DMS79 treated with DMSO at 0.1 percent for 48 hours (cell line): Measurements from ENCODE around the gene JAGN1.
"Not testable (repeated sequence)": the region's sequence is repeated elsewhere in the genome, so short reads cannot be mapped to it uniquely, and the experiment has no call there.

Source experiments
- DNase-seq: peaks from one replicate; lab custom pipeline; 2025; lab: John Stamatoyannopoulos, UW

Gene JAGN1

GRCh38 chr3:9890249-9891071 is at the start of gene JAGN1:
TSS of gene JAGN1 (plus strand) at chr3:9890610. CDS start at chr3:9890723, 113 bp downstream.
- DNase-seq, result peak; percentile 46

DNA sequence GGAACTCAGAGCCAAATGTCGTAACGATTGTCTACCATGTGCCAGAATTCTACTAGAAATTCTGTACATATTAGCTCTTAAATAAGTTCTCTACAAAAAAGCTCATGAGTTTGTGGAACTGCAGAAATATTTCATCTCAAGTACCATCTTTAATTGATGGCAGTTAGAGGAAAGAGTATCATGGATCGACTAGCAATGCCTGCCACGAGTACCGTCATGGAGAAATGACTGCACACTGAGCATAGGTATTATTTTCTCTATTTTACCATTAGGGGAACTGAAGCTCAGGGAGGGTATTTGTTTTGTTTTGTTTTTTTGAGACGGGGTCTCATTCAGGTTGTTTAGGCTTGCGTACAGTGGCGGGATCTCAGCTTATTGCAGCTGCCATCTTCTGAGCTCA is 49.4 kb upstream of the JAGN1 start:
- DNase-seq, result no peak

- DNase-seq, result peak; percentile 67
Observed at GRCh38 chr3:9843715-9844438, 46.5 kb upstream of the JAGN1 start, which contains the start of gene RPUSD3. TSS of gene RPUSD3 (minus strand) at chr3:9844008. CDS start at chr3:9843990, 18 bp downstream.

DNA sequence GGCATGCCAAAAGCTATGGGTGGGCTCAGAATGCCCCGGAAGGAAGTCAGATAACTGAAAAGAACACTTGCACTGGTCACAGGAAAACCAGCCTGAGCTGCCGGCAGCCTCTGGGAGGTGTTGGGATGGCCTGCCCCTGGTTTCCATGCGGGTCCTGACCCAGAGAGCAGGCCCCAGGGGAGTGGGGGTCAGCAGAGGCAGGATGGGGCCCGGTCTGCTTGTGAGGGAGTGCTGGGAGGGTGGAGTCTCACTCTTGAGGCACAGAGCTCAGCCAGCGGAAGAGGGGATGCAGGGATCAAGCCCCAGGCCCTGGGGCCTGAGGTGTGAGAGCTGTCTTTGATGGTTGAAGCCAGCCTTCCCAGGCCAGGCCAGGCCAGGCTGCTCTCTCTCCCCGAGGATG is 44.2 kb upstream of the JAGN1 start:
- DNase-seq, result no peak

GRCh38 chr3:9846931-9847488 is 43.4 kb upstream of the JAGN1 start:
- no peak for DNase-seq

DNA sequence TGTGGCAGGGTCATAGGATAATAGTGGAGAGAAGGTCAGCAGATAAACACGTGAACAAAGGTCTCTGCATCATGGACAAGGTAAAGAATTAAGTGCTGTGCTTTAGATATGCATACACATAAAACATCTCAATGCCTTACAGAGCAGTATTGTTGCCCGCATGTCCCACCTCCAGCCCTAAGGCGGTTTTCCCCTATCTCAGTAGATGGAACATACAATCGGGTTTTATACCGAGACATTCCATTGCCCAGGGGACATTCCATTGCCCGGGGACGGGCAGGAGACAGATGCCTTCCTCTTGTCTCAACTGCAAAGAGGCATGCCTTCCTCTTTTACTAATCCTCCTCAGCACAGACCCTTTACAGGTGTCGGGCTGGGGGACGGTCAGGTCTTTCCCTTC is 42.5 kb upstream of the JAGN1 start:
- DNase-seq, result not testable (repeated sequence)

DNA sequence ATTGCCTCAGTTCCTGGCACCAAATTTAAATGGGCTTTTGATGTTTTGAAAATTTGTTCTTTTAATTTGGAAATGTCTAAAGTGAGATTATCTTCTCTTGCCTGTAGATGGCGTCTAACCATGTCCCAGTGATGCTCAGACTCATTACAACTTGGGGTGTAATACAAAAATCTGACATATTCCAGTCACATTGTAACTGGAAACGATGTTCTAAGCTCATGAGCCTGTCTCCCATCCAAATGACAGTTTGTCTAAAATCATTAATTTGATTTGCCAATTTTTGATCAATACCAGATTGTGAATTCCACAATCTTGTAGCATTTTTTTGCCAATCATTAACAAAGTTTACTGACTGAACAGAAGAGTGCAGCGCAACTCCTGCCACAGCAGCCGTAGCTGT is 41.5 kb upstream of the JAGN1 start:
- not testable (repeated sequence) for DNase-seq

DNA sequence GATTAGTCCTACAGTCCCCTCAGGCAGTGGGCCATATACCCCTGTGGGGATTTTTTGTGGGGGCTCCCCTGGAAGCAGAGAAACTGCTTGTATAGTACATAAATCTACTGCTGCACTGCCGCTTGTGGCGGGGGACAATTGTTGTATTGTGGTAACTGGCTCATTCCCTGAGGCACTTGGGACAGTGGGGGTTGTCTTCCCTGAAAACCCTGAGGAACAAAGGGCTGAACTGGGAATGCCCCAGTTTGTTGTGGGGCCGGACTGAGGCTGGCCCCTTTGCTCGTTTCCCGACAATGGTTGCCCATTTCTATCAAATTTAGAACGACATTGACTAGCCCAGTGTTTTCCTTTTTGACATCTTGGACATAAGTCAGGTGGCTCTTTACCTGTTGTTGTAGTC is 39.0 kb upstream of the JAGN1 start:
- not testable (repeated sequence) for DNase-seq

- DNase-seq, result peak; percentile 11
Observed at GRCh38 chr3:9851926-9852325, 38.5 kb upstream of the JAGN1 start.

DNA sequence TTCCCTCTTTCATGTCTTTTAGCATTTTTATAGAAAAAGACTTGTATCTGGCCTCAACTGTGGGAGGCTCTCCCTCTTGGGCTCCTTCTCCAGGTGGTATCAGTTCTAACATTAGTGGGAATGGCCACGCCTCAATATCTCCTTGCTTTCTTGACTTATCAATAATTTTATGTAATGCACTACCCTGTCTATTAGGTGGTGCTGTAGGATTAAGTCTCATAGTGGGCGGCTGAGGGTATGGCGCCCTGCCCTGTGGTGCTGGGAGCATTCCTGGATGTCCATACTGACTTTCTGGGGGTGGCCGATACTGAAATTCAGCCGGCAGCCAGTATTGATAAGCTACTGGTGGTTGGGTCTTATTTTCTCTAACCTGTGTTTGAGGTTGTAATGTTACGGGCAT is 37.9 kb upstream of the JAGN1 start:
- no peak for DNase-seq

DNA sequence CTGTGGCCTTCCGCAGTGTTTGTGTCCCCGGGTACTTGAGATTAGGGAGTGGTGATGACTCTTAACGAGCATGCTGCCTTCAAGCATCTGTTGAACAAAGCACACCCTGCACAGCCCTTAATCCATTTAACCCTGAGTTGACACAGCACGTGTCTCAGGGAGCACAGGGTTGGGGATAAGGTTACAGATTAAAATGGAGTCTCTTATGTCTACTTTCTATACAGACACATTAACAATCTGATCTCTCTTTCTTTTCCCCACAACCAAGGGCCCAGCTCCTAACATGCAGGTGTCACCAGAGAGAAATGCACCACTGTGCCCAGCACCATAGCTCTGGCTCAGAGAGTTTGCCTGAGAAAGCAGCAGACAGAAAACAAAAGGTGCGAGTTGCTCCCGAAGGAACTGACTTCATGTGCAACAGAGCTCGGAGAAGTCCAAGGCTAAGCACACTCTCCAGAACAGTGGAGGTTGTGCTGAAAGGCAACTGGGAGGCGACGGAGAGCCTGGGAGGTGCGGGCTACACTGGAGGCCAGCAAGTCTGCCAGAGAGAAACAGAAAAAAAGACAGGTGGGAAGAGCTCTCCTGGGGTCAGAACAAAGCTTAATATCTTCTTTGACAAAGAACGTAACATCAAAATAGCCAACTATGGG is 36.0 kb upstream of the JAGN1 start:
- DNase-seq, result peak; percentile 7

DNA sequence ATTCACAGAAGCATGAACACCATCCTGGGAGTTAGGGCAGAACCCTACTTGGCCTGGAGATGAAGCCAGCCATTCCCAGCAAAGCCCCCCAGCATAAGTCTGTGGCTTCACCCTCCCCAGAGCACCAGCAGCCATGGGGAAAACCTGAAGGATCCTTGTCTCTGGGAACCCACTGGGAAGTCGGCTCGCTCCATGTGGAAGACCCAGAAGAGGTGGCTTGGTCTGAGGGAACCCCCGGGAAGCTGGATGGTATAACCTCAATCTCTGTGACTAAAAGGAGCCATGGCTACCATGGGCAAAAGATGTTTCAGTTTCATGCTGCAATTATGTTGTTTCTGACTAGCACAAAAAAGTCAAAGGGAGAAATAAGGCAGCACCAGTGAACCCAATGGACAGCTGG is 34.8 kb upstream of the JAGN1 start:
- DNase-seq, result no peak

- DNase-seq, result no peak
Observed at GRCh38 chr3:9859530-9860025, 30.8 kb upstream of the JAGN1 start.

DNA sequence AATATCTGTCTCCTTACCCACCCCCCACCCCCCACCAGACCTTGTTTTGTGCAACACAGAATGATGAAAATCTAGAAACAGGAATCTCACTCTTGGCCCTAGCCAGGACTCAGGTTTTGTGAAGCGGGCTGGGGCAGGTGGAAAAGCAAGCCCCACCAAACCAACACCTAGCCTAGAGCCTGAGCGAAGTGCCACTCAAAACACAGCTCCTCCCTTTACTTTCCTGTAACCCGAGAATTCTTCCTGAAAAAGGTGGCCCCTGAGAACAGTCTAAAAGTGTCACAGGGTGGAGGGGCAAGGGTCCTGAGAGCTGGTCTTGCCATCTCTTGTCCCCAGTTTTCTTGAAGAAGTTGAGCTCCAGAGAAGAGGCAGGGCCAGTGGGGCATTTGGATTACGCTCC is 29.2 kb upstream of the JAGN1 start:
- no peak for DNase-seq

- DNase-seq, result no peak
Observed at GRCh38 chr3:9861626-9862130, 28.7 kb upstream of the JAGN1 start.

- no peak for DNase-seq
Observed at GRCh38 chr3:9862391-9863057, 27.9 kb upstream of the JAGN1 start.

DNA sequence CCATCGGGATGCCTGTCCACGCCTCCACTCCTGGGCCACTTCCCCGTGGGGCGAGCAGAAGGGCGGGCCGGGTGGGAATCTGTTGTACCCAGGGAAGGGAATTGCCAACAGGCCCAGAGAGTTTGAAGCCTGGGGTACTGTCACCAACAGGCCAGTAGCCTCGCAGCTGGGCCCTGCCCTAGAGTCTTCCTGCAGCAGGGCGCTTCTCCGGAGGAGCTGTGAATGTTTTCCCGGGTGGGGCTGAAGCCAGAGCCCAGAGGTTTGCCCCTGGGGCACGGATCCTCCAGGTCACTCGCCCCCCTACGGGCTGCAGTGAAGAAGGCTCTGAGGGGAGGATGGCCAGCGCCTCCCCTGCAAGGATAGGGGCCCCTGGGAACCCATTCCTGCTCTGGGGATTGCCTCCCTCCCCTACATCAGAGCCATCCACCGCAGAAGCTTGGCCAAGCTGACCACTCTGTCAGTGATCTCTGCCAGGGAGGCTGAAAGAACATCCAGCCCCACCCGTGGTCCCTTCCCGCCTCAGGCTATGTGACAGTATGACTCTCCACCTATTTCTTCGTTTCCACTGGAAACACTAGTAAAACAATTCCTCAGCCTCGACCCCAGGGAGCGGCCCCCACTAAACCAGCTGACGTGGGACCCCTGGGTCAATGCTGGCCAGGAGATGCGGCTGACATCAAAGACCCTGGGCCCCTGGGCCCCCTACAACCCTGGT is 27.2 kb upstream of the JAGN1 start:
- DNase-seq, result no peak

DNA sequence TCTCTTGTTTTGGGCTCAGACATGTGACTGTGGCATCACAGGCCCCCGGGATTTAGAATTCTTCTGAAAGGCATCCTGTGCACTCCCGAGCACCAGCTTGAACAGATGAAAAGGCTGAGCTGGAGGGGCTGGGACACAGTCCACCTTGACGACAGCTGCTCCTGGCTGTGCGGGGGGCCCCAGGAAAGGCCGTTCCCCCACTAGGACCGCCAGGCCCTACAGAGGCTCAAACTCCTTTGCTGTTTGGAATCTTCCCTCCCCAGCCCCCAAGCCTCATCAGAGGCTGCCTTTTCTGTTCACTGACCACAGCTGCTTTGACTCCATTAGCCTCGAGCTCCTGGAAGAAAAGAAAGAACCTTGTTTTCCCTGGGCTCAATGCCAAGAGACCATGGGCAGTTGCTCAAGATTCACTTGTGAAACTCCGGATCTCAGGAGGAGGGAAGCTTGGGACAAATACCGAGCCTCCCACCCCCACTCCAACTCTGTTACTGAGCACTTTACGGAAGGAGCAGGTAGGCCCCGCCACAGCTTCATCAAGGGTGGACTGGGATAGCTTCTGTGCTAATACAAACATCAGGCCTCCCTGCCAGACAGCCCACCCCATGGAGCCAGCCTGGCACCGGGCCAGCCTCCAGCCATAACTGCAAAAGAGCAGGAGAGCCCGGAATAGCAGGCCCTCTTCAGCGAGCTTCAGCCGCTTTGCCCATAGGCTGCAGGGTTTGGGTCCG is 26.0 kb upstream of the JAGN1 start:
- DNase-seq, result peak; percentile 66

GRCh38 chr3:9865125-9865637 is 25.2 kb upstream of the JAGN1 start:
- DNase-seq, result not testable (repeated sequence)

GRCh38 chr3:9866639-9867038 is 23.8 kb upstream of the JAGN1 start:
- DNase-seq, result no peak
